K562 (cell line): ENCODE data around the gene OR10H2. TPM values are rescaled to one million over a fixed set of nuclear protein-coding genes. Genes with fewer than 3 reads are reported as not detected.

Experiments used
- ATAC-seq: fragments of 200-7000 bp; cut with Tn5 transposase; 3 replicates; pipeline ENCODE4 v1.9.1; 2020; ENCODE audit warnings: moderate library complexity
- BruUV-seq: library from RNA; stranded (reverse); fragments of 400-500 nt; replicated peaks from 2 replicates; lab custom pipeline; 2021; lab: Mats Ljungman, UMichigan
- CTCF ChIA-PET: fragments of 300-600 bp; formaldehyde crosslinking; extraction: SDS; loops from one replicate; lab custom pipeline; 2021; ENCODE audit warnings: low intra/inter-chr PET ratio; lab: Yijun Ruan, JAX
- POLR2A ChIA-PET: fragments of 300-600, 350-650 bp; sonication (Branson Sonifier 250); formaldehyde crosslinking; extraction: SDS; loops from one replicate; lab custom pipeline; 2021; ENCODE audit warnings: antibody characterized with exemption, inconsistent platforms; lab: Yijun Ruan, JAX
- DNase-seq, 4 experiments: peaks; one replicate each; pipeline versions ENCODE4 v3.0.0 to v3.0.0-alpha.2; 2011 to 2018; ENCODE audit warnings: low spot score in 3 of 4, mixed read lengths in 3 of 4; ENCODE audit errors: extremely low read depth in 1 of 4
- FAIRE-seq: peaks from 2 replicates; lab custom pipeline; 2011; peaks lifted over from hg19 to GRCh38; lab: Jason Lieb, UNC
- H2AFZ ChIP-seq: 2 replicates; pipeline ENCODE4 v1.6.0; 2011; ENCODE audit warnings: low read depth, low read length, control low read depth, inconsistent platforms
- H3K27ac ChIP-seq: fragments of 200-600 bp; 3 replicates; pipeline ENCODE4 v1.8.0; 2011; ENCODE audit warnings: low read depth, mild to moderate bottlenecking, control low read depth, inconsistent platforms, low read length, moderate library complexity, mixed read lengths; ENCODE audit errors: extremely low read depth
- H3K27me3 ChIP-seq, 2 experiments: fragments of 300-600 bp in 1 of 2; 2 replicates in 1 of 2; 3 replicates in 1 of 2; pipeline versions ENCODE4 v1.6.0 to v1.8.0; 2011; ENCODE audit warnings: inconsistent platforms in 2 of 2, low read length in 2 of 2, mild to moderate bottlenecking in 1 of 2, mixed read lengths in 1 of 2, moderate library complexity in 1 of 2; ENCODE audit not compliant: control insufficient read depth in 2 of 2, insufficient read depth in 2 of 2
- H3K36me3 ChIP-seq: fragments of 300-600 bp; 3 replicates; pipeline ENCODE4 v1.8.0; 2011; ENCODE audit warnings: mild to moderate bottlenecking, low read length, inconsistent platforms; ENCODE audit not compliant: control insufficient read depth, insufficient read depth
- H3K4me1 ChIP-seq, 2 experiments: fragments of 200-600 bp in 1 of 2; replicated peaks in 1 of 2; 2 replicates in 1 of 2; 3 replicates in 1 of 2; pipeline versions ENCODE4 v1.5.1 to v1.8.0; 2011; ENCODE audit warnings: inconsistent platforms in 2 of 2, low read length in 2 of 2, mild to moderate bottlenecking in 1 of 2, mixed read lengths in 1 of 2, moderate library complexity in 1 of 2; ENCODE audit not compliant: control insufficient read depth in 2 of 2, insufficient read depth in 2 of 2
- H3K4me2 ChIP-seq: 2 replicates; pipeline ENCODE4 v1.6.1; 2011; ENCODE audit warnings: low read length, control low read depth, inconsistent platforms, mixed read lengths; ENCODE audit not compliant: insufficient read depth
- H3K4me3 ChIP-seq: fragments of 200-600 bp; sonication (generic), shearing (Covaris generic); 2 replicates; pipeline ENCODE4 v1.5.1; 2016; ENCODE audit warnings: control low read depth, inconsistent platforms
- H3K79me2 ChIP-seq: fragments of 200-600 bp; 3 replicates; pipeline ENCODE4 v1.8.0; 2011; ENCODE audit warnings: low read length, inconsistent platforms; ENCODE audit not compliant: control insufficient read depth, insufficient read depth
- H3K9ac ChIP-seq, 2 experiments: 2 replicates each; pipeline versions ENCODE4 v1.6.0 to v1.6.1; 2011; ENCODE audit warnings: low read depth in 2 of 2, low read length in 2 of 2, control low read depth in 1 of 2, inconsistent platforms in 1 of 2, mild to moderate bottlenecking in 1 of 2, mixed read lengths in 1 of 2; ENCODE audit not compliant: insufficient read depth in 1 of 2
- H3K9me1 ChIP-seq: one replicate; pipeline ENCODE4 v1.6.0; 2011; ENCODE audit warnings: inconsistent platforms, mild to moderate bottlenecking, low read length, moderate library complexity; ENCODE audit not compliant: control insufficient read depth, insufficient read depth
- H3K9me3 ChIP-seq: replicated peaks from 2 replicates; pipeline ENCODE4 v1.5.1; 2011; ENCODE audit warnings: low read depth, low read length, inconsistent platforms; ENCODE audit not compliant: control insufficient read depth, insufficient read depth
- H4K20me1 ChIP-seq: replicated peaks from 2 replicates; pipeline ENCODE4 v1.6.1; 2011; ENCODE audit warnings: low read length, inconsistent platforms, mixed read lengths; ENCODE audit not compliant: control insufficient read depth, insufficient read depth
- CEBPB ChIP-seq: fragments of 450-650 bp; IDR thresholded peaks from 2 replicates; pipeline ENCODE4 v1.6.1; 2016; ENCODE audit warnings: missing genetic modification characterization, missing compliant biosample characterization
- DPF2 ChIP-seq: fragments of 450-650 bp; IDR thresholded peaks from 2 replicates; pipeline ENCODE4 v1.6.1; 2016
- ELF1 ChIP-seq: fragments of 200-800 bp; sonication (Bioruptor generic); IDR thresholded peaks from 2 replicates; pipeline ENCODE4 v1.6.1; 2016; ENCODE audit warnings: missing genetic modification characterization, missing compliant biosample characterization
- HOXB6 ChIP-seq: fragments of 250-450 bp; sonication (Bioruptor Pico); IDR thresholded peaks from 2 replicates; pipeline ENCODE4 v1.5.1; 2022; ENCODE audit warnings: mild to moderate bottlenecking, borderline replicate concordance
- NFIC ChIP-seq: fragments of 450-650 bp; IDR thresholded peaks from 2 replicates; pipeline ENCODE4 v1.6.1; 2017; ENCODE audit warnings: mild to moderate bottlenecking, inconsistent platforms
- POLR2AphosphoS2 ChIP-seq: IDR thresholded peaks from 2 replicates; pipeline ENCODE4 v1.6.1; 2012; ENCODE audit warnings: low read length, improper control_type of control experiment
- RBM34 ChIP-seq: fragments of 200-400 bp; formaldehyde crosslinking; IDR thresholded peaks from 2 replicates; pipeline ENCODE4 v1.6.1; 2018; ENCODE audit warnings: low read length, borderline replicate concordance; ENCODE audit not compliant: insufficient read depth
- RHOXF2B ChIP-seq: fragments of 250-450 bp; sonication (Bioruptor Pico); conservative IDR thresholded peaks from 2 replicates; pipeline ENCODE4 v1.5.1; 2021
- SP1 ChIP-seq: sonication (generic); formaldehyde crosslinking; IDR thresholded peaks from 2 replicates; pipeline ENCODE4 v1.8.1; 2022; ENCODE audit warnings: mild to moderate bottlenecking, missing genetic modification reagents
- TCFL5 ChIP-seq: fragments of 250-450 bp; sonication (Bioruptor Pico); conservative IDR thresholded peaks from 2 replicates; pipeline ENCODE4 v1.6.1; 2021; ENCODE audit warnings: mild to moderate bottlenecking, moderate library complexity, matching md5 sums
- ZNF232 ChIP-seq: sonication (generic); formaldehyde crosslinking; IDR thresholded peaks from 2 replicates; pipeline ENCODE4 v1.8.0; 2022; ENCODE audit warnings: mild to moderate bottlenecking, missing genetic modification reagents
- ZNF583 ChIP-seq: fragments of 250-450 bp; sonication (Bioruptor Pico); IDR thresholded peaks from 2 replicates; pipeline ENCODE4 v1.4.0; 2020
- WGBS: fragments of 100-300 bp; shearing (Covaris generic); methylation state at CpG from one replicate; pipeline ENCODE4 v1.1.6; 2016; ENCODE audit warnings: low coverage, mixed read lengths; ENCODE audit not compliant: insufficient coverage; ENCODE audit errors: missing lambda C conversion rate; 5-methylcytosine and 5-hydroxymethylcytosine counted together
- in situ Hi-C: fragments of 300-500 bp; cut with MboI; formaldehyde crosslinking; loops from 4 replicates; pipeline ENCODE4 v1.15.0; 2018; ENCODE audit warnings: inconsistent platforms, mixed read lengths
- intact Hi-C: fragments of 100-400 bp; cut with micrococcal nuclease; formaldehyde crosslinking; loops from 2 replicates; pipeline ENCODE4 v1.14.2; 2022
- polyA plus RNA-seq, 8 experiments: library from polyadenylated mRNA; depleted of rRNA in 4 of 8; stranded (reverse) in 5 of 8; unstranded in 3 of 8; fragments of >200 nt; fragmentation: Nextera tagmentation in 2 of 8; fragmentation: Illumina TruSeq in 1 of 8; extraction: Ambion mirVana in 2 of 8; extraction: Trizol in 1 of 8; gene quantifications; 2 replicates each; pipeline versions ENCODE4 v1.2.1 to v1.2.3, GENCODE V29; 2011 to 2014; ENCODE audit warnings: inconsistent platforms in 1 of 8, missing spikeins in 1 of 8
- total RNA-seq, 7 experiments: library from RNA; depleted of rRNA in 6 of 7; stranded (reverse); fragments of >200 nt in 6 of 7; fragmentation: Illumina TruSeq in 2 of 7; extraction: Trizol in 2 of 7; gene quantifications; 2 replicates each; pipeline versions ENCODE4 v1.2.1 to v1.2.3, GENCODE V29; 2011 to 2021; ENCODE audit warnings: low replicate concordance in 1 of 7
- TF ChIP-seq, protein P1 (sequence below): fragments of 250-450 bp; sonication (Bioruptor Pico); IDR thresholded peaks from 2 replicates; pipeline ENCODE4 v1.5.0; 2022; ENCODE audit warnings: mild to moderate bottlenecking
- TF ChIP-seq, protein P2 (sequence below), 2 experiments: IDR thresholded peaks in 1 of 2; conservative IDR thresholded peaks in 1 of 2; 2 replicates each; pipeline ENCODE4 v1.6.1; 2016; ENCODE audit warnings: low read depth in 2 of 2, mild to moderate bottlenecking in 1 of 2, missing compliant biosample characterization in 1 of 2, missing genetic modification characterization in 1 of 2, moderate library complexity in 1 of 2

The OR10H2 gene
- total and polyA plus RNA-seq, 9 of the 15 experiments (the other 6 are each of a cell fraction or from before 2014, with no cell fraction given) = not detected

DNA sequence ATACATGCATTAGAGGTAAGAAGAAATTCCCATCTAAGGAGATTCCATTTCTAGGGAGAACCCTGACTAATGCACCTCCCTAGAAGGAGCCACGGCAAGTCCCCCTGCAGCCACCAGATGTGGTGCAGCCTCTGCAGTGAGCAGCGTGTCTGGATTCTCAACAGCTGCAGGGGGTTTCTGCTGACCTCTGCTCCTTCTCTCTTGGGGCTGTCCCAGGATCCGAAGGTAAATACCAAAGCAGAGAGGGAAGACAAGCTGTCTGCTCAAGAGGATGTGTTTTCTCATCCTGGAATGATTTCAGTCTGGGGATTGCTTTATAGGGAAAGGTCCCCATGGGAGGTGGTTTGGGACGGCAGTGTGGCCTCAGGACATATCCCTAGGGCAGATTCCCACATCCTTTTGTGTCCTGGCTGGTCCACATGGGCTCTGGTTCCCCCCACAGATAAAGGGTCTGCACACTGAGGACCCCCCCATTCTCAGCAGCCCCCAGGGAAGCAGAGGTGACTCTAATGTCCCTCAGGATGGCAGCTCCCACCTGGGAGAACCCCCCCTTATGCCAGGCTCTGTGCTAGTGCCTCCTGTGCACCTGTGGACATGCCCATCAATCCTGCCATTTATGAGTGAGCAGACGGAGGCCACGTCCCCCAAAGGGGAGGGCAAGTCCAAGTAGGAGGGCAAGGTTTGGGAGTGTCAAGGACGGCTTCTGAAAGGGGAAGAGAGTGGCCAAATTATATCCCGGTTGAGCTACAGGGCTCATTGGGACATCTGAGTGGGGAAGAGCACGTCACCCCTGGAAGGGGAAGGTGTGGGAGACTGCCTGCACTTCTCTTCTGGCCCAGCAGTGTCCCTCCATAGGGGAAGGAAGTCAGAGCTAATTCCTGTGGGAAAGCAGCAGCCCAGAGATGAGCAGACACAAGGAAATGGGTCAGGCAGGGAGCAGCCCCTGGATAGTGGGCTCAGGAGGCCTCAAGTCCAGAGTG is 49.5 kb downstream of the OR10H2 start:
- Histone ChIP-seq H3K27ac (no peak overlapping the region), H3K4me2 (no peak overlapping the region), H3K9me1 (no peaks in the 10 kb centered on the region), H3K9me3 (no peaks in the 10 kb centered on the region), H2AFZ (no peak overlapping the region), H3K9ac (no peak overlapping the region), H3K36me3 (no peaks in the 10 kb centered on the region), H3K4me3 (no peak overlapping the region), H4K20me1 (no peaks in the 10 kb centered on the region; the same call in 1 of the 2 replicates), H3K79me2 (no peaks in the 10 kb centered on the region), H3K27me3 (peaks cover 0 to 3% of the 10 kb centered on the region in 2 experiments; a peak in 2 of 5 replicates), H3K4me1 (no peaks in the 10 kb centered on the region)
- TF ChIP-seq CEBPB (tag) (no peak), ELF1 (tag) (no peak), ZNF583 (no peak), ZNF232 (no peak), DPF2 (no peak), RBM34 (no peak), NFIC (no peak), POLR2AphosphoS2 (no peak), HOXB6 (CRISPR knock-in tag) (no peak), RHOXF2B (CRISPR knock-in tag) (no peak), SP1 (CRISPR knock-in tag) (no peak), TCFL5 (no peak)
- TF ChIP-seq, protein P1, sequence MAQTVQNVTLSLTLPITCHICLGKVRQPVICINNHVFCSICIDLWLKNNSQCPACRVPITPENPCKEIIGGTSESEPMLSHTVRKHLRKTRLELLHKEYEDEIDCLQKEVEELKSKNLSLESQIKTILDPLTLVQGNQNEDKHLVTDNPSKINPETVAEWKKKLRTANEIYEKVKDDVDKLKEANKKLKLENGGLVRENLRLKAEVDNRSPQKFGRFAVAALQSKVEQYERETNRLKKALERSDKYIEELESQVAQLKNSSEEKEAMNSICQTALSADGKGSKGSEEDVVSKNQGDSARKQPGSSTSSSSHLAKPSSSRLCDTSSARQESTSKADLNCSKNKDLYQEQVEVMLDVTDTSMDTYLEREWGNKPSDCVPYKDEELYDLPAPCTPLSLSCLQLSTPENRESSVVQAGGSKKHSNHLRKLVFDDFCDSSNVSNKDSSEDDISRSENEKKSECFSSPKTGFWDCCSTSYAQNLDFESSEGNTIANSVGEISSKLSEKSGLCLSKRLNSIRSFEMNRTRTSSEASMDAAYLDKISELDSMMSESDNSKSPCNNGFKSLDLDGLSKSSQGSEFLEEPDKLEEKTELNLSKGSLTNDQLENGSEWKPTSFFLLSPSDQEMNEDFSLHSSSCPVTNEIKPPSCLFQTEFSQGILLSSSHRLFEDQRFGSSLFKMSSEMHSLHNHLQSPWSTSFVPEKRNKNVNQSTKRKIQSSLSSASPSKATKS (CRISPR knock-in tag) = no peak
- TF ChIP-seq, protein P2, sequence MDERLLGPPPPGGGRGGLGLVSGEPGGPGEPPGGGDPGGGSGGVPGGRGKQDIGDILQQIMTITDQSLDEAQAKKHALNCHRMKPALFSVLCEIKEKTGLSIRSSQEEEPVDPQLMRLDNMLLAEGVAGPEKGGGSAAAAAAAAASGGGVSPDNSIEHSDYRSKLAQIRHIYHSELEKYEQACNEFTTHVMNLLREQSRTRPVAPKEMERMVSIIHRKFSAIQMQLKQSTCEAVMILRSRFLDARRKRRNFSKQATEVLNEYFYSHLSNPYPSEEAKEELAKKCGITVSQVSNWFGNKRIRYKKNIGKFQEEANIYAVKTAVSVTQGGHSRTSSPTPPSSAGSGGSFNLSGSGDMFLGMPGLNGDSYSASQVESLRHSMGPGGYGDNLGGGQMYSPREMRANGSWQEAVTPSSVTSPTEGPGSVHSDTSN (CRISPR knock-in tag; IDR thresholded peaks at IDR 0.05; ENCODE audit: low read depth) = no peak
- TF ChIP-seq, protein P2 (tag; conservative IDR thresholded peaks at IDR 0.05; ENCODE audit: low read depth) = no peak
- DNase-seq (no peak), FAIRE-seq (no peak), ATAC-seq (no peak)
- CTCF ChIA-PET = interaction anchor here (0.6 kb wide), 1 partner anchor 1277 kb away, joined by 3 read pairs; no protein-coding TSS in a partner anchor
- in situ Hi-C loops = loop anchor here (5.0 kb wide), 1 partner anchor 100 kb away; no protein-coding TSS in a partner anchor
- BruUV-seq = no TSS peak
- intact Hi-C loops = no loop called here
- WGBS = 0% methylated on average over 9 of the region's 9 CpGs
- POLR2A ChIA-PET = no interaction called here
